ENCODE measurements around the gene CSH2.
A peak's percentile ranks its signal among the peaks of the same experiment; 100 is the strongest.
"Not testable (repeated sequence)": the region's sequence is repeated elsewhere in the genome, so short reads cannot be mapped to it uniquely, and the experiment has no call there.

The CSH2 gene

DNA sequence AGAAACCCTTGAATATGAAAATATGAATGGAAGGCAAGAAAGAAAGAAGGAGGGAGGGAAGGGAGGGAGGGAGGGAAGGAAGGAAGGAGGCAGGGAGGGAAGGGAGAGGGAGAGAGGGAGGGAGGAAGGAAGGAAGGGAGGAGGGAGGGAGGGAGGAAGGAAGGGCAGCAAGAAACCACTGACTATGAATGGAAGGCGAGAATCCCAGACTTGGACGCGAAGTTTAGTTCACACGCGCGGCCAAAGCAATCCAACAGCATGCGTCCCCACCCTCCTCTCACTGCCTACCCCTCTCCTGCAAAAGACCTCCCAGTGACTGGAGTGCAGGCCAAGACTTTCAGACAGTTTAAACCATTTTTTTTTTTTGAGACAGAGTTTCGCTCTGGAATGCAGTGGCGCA is 23.1 kb downstream of the CSH2 start:
- TF ChIP-seq, protein P1, sequence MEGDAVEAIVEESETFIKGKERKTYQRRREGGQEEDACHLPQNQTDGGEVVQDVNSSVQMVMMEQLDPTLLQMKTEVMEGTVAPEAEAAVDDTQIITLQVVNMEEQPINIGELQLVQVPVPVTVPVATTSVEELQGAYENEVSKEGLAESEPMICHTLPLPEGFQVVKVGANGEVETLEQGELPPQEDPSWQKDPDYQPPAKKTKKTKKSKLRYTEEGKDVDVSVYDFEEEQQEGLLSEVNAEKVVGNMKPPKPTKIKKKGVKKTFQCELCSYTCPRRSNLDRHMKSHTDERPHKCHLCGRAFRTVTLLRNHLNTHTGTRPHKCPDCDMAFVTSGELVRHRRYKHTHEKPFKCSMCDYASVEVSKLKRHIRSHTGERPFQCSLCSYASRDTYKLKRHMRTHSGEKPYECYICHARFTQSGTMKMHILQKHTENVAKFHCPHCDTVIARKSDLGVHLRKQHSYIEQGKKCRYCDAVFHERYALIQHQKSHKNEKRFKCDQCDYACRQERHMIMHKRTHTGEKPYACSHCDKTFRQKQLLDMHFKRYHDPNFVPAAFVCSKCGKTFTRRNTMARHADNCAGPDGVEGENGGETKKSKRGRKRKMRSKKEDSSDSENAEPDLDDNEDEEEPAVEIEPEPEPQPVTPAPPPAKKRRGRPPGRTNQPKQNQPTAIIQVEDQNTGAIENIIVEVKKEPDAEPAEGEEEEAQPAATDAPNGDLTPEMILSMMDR (IDR thresholded peaks at IDR 0.05; ENCODE audit: insufficient read depth, low read depth, low read length, missing control alignments), result no peak
- no peak for DNase-seq (ENCODE audit: low read depth)
- H3K4me3 ChIP-seq (ENCODE audit: low read length), result no peak overlapping the region

DNA sequence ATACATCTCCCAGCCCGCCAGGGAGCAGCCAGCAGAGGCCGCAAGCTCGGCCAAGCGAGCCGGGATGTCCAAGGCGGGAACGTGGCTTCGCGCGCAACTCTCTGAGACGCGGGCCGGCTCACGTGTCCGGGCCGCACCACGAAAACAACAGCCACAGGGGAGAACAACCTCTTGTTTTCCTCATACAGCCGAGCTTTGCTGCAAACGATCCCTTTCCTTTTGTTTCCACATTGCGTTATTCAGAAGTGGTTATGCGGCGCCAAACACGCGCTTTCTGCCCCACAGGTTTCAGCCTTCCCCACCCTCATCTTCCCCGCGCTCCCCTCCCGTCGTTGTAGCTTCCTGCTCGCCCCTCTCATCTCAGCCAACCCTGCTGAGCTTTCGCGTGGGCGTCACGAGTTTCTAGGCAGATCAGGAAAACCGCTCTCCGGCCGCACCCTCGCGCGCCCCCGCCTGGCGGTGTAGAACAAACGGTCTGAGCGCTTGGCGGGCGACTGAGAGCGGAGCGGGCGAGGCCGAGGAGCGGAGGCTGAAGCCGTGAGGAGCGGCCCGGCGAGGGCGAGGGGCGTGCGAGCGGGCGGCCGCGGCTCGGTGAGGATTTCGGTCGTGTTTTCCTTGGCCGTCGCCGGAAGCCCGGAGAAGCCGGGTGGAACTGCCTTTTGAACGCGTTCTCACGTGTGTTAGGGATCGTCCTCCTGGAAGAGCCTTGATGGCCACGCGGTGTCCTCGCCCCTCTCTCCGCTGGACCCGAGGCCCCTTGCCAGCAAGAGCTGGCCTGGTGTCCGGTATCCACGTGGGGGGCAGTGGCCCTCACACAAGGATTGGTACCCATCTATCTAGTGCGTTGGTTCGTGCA is 24.4 kb downstream of the CSH2 start:
- peak overlapping the region; percentile 40 for H3K4me3 ChIP-seq (ENCODE audit: low read length)
- TF ChIP-seq, protein P1 (IDR thresholded peaks at IDR 0.05; ENCODE audit: insufficient read depth, low read depth, low read length, missing control alignments), result peak; percentile 60
- peak; percentile 95 for DNase-seq (ENCODE audit: low read depth)

DNA sequence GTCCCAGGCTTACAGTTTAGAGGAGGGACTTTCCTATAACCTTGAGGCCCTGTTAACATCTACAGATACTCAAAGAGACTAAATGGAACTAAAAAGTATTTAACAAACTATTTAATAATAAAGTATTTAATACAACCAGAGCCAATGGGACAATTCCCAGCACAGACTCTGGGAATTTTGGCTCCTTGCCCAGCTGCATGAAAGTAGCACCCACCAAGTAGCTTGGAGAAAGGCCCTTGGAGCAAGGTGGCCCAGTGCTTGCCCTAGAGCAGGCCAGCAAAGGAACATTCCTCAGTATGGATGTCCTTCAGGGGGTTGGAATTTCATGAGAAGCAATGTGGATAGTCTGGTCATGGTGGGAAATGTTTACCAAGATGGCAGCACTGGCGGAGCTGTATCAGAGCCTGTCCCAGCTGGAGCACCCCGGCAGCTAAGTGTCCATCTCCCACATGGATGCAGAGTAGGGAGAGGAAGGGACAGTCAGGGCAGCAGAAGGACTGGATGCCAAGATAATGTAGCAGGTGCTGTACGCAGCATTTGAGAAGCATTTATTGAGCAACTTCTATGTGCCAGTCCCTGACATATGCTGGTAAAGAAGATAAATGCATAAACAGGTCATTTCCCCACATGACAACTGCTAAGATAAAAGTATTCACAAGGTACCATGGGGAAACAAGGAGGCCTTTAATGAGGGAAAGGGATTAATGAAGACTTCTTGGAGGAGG is 25.8 kb downstream of the CSH2 start:
- no peak overlapping the region for H3K4me3 ChIP-seq (ENCODE audit: low read length)
- TF ChIP-seq, protein P1 (IDR thresholded peaks at IDR 0.05; ENCODE audit: insufficient read depth, low read depth, low read length, missing control alignments), result no peak
- DNase-seq (ENCODE audit: low read depth), result no peak

DNA sequence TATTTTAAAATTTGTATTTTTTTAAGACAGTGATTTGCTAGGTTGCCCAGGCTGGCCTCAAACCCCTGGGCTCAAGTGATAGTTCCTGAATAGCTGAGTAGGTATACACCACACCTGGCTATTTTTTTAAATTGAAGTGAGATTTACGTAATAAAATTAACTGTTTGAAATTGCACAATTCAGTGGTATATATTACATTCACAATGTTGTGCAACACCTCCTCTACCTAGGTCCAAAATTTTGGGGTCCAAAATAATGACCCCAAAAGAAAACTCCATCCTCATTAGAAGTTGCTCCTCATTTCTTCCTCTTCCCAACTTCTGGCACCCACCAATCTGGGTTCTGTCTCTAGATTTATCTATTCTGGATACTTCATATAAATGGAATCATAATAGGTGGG is 28.0 kb downstream of the CSH2 start:
- TF ChIP-seq, protein P1 (IDR thresholded peaks at IDR 0.05; ENCODE audit: insufficient read depth, low read depth, low read length, missing control alignments), result no peak
- DNase-seq (ENCODE audit: low read depth), result no peak
- no peak overlapping the region for H3K4me3 ChIP-seq (ENCODE audit: low read length)

DNA sequence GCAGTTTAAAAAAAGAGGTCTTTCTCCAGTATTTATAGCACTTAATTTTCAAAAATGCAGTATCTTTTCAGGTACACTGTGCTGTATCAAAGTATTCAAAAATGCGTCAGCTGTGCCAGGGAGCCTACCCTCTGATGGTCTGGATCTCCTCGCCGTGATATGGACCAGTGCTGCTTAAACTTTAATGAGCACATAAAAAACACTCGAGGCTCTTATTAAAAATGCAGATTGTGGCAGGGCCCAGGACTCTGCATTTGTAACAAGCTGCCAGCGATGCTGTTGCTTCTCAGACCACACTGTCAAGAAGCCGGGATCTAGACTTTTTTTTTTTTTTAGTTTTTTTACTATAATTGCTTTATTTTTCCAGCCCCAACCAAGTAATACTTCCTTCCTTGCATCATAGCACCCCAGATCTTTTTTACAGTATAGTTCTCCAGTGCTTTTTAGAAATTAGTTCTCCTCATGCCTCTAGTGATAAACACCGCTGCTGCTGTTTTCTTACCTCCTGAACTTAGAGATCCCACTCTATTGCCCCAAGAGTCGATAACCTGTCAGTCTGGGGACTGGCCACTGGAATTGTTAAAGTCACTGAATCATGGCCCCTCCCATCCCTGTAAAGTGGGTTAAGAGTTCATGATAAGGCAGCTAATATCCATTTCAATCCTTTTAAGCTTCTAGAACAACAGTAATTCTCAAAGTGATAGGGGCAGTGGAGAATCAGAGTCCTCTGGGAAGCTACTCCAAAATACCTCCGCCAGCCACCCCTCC is 29.4 kb downstream of the CSH2 start:
- H3K4me3 ChIP-seq (ENCODE audit: low read length), result no peak overlapping the region
- TF ChIP-seq, protein P1 (IDR thresholded peaks at IDR 0.05; ENCODE audit: insufficient read depth, low read depth, low read length, missing control alignments), result no peak
- no peak for DNase-seq (ENCODE audit: low read depth)

DNA sequence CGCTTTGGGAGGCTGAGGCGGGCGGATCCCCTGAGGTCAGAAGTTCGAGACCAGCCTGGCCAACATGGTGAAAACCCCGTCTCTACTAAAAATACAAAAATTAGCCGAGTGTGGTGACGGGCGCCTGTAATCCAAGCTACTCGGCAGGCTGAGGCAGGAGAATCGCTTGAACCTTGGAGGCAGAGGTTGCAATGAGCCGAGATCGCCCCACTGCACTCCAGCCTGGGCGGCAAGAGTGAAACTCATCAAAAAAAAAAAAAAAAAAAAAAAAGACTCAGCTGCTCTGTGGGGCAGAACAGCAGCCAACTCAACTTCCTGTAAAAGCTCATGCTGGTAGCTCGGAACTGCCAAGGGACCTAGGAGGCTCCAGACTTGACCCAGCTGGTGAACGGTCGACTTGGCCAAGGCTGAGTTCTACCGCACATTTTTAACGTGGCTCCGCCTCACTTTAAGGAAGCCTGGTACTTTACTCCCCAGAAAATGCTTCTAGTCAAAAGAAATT is 30.0 kb downstream of the CSH2 start:
- not testable (repeated sequence) for DNase-seq (ENCODE audit: low read depth)
- H3K4me3 ChIP-seq (ENCODE audit: low read length), result peak overlapping the region; percentile 49

Measured in epithelial cell of esophagus (primary cell).